Fibroblast of skin of abdomen (primary cell): Measurements from ENCODE around the gene STRIP2.
A peak's percentile ranks its signal among the peaks of the same experiment; 100 is the strongest.
"Not testable (repeated sequence)": the region's sequence is repeated elsewhere in the genome, so short reads cannot be mapped to it uniquely, and the experiment has no call there.

Experiments used
- DNase-seq: peaks from one replicate; pipeline ENCODE4 v3.0.0-alpha.2; 2013

Gene STRIP2

GRCh38 chr7:129456421-129456820 is 22.2 kb downstream of the STRIP2 start:
- no peak for DNase-seq

GRCh38 chr7:129457101-129457500 is 22.9 kb downstream of the STRIP2 start:
- no peak for DNase-seq

GRCh38 chr7:129458171-129458570 is 23.9 kb downstream of the STRIP2 start:
- DNase-seq, result no peak

- DNase-seq, result no peak
These were observed 27.6 kb downstream of the STRIP2 start for GRCh38 chr7:129461809-129462208.

GRCh38 chr7:129462420-129462819 is 28.2 kb downstream of the STRIP2 start:
- no peak for DNase-seq

- DNase-seq, result no peak
These were observed 30.0 kb downstream of the STRIP2 start for GRCh38 chr7:129464194-129464593.

- no peak for DNase-seq
These were observed 30.8 kb downstream of the STRIP2 start for GRCh38 chr7:129465080-129465479.

- peak; percentile 12 for DNase-seq
These were observed 32.6 kb downstream of the STRIP2 start for GRCh38 chr7:129466796-129467195.

- peak; percentile 42 for DNase-seq
These were observed 33.9 kb downstream of the STRIP2 start for GRCh38 chr7:129468087-129468486.

- DNase-seq, result no peak
These were observed 34.3 kb downstream of the STRIP2 start for GRCh38 chr7:129468547-129468946.

- DNase-seq, result no peak
These were observed 35.7 kb downstream of the STRIP2 start for GRCh38 chr7:129469930-129470329.

- no peak for DNase-seq
These were observed 36.2 kb downstream of the STRIP2 start for GRCh38 chr7:129470411-129470810.

GRCh38 chr7:129471402-129471827 is 37.2 kb downstream of the STRIP2 start:
- no peak for DNase-seq

- DNase-seq, result not testable (repeated sequence)
These were observed 41.7 kb downstream of the STRIP2 start for GRCh38 chr7:129475931-129476330.

- DNase-seq, result not testable (repeated sequence)
These were observed 42.2 kb downstream of the STRIP2 start for GRCh38 chr7:129476398-129476797.

- no peak for DNase-seq
These were observed 45.6 kb downstream of the STRIP2 start for GRCh38 chr7:129479831-129480230.

- no peak for DNase-seq
These were observed 46.6 kb downstream of the STRIP2 start for GRCh38 chr7:129480674-129481363.

- not testable (repeated sequence) for DNase-seq
These were observed 47.1 kb downstream of the STRIP2 start for GRCh38 chr7:129481376-129481775.

GRCh38 chr7:129482781-129483180 is 48.5 kb downstream of the STRIP2 start:
- no peak for DNase-seq

- peak; percentile 82 for DNase-seq
These were observed 55.3 kb downstream of the STRIP2 start for GRCh38 chr7:129489491-129489890.

GRCh38 chr7:129492391-129492790 is 58.2 kb downstream of the STRIP2 start:
- DNase-seq, result no peak

GRCh38 chr7:129493555-129493954 is 59.3 kb downstream of the STRIP2 start:
- no peak for DNase-seq

- peak; percentile 83 for DNase-seq
These were observed 59.8 kb downstream of the STRIP2 start for GRCh38 chr7:129494041-129494440.

GRCh38 chr7:129495987-129496386 is 61.8 kb downstream of the STRIP2 start:
- no peak for DNase-seq

- no peak for DNase-seq
These were observed 62.4 kb downstream of the STRIP2 start for GRCh38 chr7:129496653-129497052.
